Neutrophil (primary cell): Measurements from ENCODE around the gene ABL1.
"Not testable (repeated sequence)": the region's sequence is repeated elsewhere in the genome, so short reads cannot be mapped to it uniquely, and the experiment has no call there.

ENCODE experiments used
- H3K27ac ChIP-seq: fragments of 200-600 bp; sonication (generic); 2 replicates; pipeline ENCODE4 v1.5.1; 2016; ENCODE audit warnings: mild to moderate bottlenecking, moderate library complexity
- H3K27me3 ChIP-seq: fragments of 200-600 bp; sonication (generic); 2 replicates; pipeline ENCODE4 v1.6.0; 2016; ENCODE audit warnings: mild to moderate bottlenecking
- H3K36me3 ChIP-seq: fragments of 200-600 bp; sonication (generic); 2 replicates; pipeline ENCODE4 v1.5.1; 2017
- H3K4me1 ChIP-seq, 2 experiments: fragments of 200-600 bp in 1 of 2; sonication (generic) in 1 of 2; 1 replicate in 1 of 2; 2 replicates in 1 of 2; pipeline versions ENCODE4 v1.5.1 to v1.6.1; 2013 to 2016; ENCODE audit warnings: low read depth in 1 of 2, low read length in 1 of 2, mild to moderate bottlenecking in 1 of 2, moderate library complexity in 1 of 2; ENCODE audit not compliant: control insufficient read depth in 1 of 2, insufficient read depth in 1 of 2
- H3K4me3 ChIP-seq, 2 experiments: fragments of 200-600 bp in 1 of 2; sonication (generic) in 1 of 2; 1 replicate in 1 of 2; 2 replicates in 1 of 2; pipeline ENCODE4 v1.5.1; 2013 to 2016; ENCODE audit warnings: low read depth in 1 of 2, low read length in 1 of 2, mild to moderate bottlenecking in 1 of 2, moderate library complexity in 1 of 2
- H3K9me3 ChIP-seq: fragments of 200-600 bp; sonication (generic); 2 replicates; pipeline ENCODE4 v1.5.1; 2016
- TF ChIP-seq, protein P1 (sequence below): fragments of 200-600 bp; sonication (generic); IDR thresholded peaks from 2 replicates; pipeline ENCODE4 v1.5.1; 2016; ENCODE audit warnings: antibody characterized with exemption

The ABL1 gene

DNA sequence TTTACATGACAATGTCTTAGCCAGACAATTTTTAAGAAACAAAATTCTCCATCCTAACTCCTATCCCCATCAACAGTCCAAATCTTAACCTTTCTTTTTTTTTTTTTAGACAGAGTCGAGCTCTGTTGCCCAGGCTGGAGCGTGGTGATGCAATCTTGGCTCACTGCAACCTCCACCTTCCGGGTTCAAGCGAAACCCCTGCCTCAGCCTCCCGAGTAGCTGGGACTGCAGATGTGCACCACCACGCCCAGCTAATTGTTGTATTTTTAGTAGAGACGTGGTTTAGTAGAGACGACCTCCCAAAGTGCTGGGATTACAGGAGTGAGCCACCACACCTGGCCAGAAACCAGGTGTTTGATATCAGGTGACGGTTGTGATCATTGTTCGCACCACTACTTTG, 10.2 kb downstream of the ABL1 start:
- Histone ChIP-seq H3K27ac (no peak overlapping the region), H3K36me3 (no peaks in the 10 kb centered on the region), H3K27me3 (no peaks in the 10 kb centered on the region), H3K9me3 (no peaks in the 10 kb centered on the region), H3K4me3 (no peak overlapping the region), H3K4me1 (peaks cover 9 to 13% of the 10 kb centered on the region in 2 experiments)
- TF ChIP-seq, protein P1, sequence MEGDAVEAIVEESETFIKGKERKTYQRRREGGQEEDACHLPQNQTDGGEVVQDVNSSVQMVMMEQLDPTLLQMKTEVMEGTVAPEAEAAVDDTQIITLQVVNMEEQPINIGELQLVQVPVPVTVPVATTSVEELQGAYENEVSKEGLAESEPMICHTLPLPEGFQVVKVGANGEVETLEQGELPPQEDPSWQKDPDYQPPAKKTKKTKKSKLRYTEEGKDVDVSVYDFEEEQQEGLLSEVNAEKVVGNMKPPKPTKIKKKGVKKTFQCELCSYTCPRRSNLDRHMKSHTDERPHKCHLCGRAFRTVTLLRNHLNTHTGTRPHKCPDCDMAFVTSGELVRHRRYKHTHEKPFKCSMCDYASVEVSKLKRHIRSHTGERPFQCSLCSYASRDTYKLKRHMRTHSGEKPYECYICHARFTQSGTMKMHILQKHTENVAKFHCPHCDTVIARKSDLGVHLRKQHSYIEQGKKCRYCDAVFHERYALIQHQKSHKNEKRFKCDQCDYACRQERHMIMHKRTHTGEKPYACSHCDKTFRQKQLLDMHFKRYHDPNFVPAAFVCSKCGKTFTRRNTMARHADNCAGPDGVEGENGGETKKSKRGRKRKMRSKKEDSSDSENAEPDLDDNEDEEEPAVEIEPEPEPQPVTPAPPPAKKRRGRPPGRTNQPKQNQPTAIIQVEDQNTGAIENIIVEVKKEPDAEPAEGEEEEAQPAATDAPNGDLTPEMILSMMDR, result no peak

DNA sequence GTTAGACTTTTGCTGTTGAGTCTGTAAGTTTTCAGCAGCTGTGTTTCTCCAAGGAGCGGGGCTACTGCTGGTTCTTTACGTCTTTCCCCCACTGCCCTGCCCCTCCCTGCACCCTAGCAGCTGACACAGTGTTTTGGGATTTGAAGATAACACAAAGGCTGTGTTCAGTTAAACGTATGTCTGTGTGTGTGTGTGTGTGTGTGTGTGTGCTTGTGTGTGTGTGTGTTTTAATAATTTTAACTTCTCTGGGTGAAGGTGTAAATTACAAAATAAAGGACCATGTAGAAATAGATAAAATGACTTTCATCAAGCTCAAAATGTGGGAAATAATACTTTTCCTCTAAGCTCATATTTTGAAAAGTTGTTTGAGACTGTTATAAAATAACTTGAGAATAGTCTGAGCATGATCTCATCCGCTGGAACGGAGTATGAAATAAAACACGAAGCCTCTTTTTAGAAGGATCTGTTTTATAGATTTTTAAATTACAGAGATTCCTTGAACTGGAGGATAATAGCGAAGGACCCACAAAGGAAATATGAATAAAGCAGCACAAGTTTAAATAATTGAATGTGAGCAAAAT, 10.9 kb downstream of the ABL1 start:
- Histone ChIP-seq H3K9me3 (no peaks in the 10 kb centered on the region), H3K27me3 (no peaks in the 10 kb centered on the region), H3K36me3 (no peaks in the 10 kb centered on the region), H3K4me1 (peaks cover 9 to 13% of the 10 kb centered on the region in 2 experiments), H3K27ac (no peak overlapping the region), H3K4me3 (no peak overlapping the region)
- TF ChIP-seq, protein P1, result no peak

DNA sequence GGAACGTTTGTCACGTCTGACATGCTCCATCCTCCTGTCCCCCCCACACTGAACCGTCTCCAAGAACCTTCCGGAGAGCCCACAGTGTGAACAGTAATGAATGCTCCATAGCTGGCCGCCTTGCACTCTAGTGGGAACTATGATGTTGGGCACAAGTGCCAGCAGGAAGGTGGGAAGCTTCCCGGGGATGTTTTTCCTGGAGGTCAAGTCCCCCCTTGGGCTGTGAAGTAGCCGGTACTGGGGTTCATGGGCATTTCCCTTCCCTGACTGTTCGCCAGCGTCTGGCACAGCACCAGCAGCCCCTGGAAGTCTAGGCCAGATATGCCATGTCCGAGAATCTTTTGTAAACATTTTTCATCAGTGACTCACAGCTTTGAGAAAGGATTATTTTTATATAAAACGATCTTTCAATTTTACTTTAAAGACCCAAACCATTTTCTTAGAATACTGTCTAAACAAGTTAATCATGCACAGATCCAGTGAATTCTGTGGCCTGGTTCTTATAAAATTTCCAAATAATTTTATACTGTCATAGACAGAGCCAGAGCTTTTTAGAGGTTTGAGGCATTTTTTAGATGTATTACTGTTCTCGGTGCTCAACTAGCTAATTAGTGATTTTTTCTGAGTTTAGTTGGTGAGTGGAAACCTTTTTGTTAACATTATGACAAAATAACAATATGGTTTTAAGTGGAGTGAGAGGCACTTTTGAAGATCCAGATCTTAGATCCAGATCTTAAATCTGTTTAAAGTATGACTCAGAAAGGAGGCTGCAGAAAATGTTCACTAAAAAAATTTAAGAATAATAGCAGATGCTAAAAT, 11.6 kb downstream of the ABL1 start:
- H3K4me3 ChIP-seq, result no peak overlapping the region
- no peaks in the 10 kb centered on the region for H3K27me3 ChIP-seq
- no peaks in the 10 kb centered on the region for H3K9me3 ChIP-seq
- TF ChIP-seq, protein P1, result no peak
- H3K36me3 ChIP-seq, result no peaks in the 10 kb centered on the region
- peaks cover 9 to 13% of the 10 kb centered on the region in 2 experiments for H3K4me1 ChIP-seq
- H3K27ac ChIP-seq, result no peak overlapping the region

DNA sequence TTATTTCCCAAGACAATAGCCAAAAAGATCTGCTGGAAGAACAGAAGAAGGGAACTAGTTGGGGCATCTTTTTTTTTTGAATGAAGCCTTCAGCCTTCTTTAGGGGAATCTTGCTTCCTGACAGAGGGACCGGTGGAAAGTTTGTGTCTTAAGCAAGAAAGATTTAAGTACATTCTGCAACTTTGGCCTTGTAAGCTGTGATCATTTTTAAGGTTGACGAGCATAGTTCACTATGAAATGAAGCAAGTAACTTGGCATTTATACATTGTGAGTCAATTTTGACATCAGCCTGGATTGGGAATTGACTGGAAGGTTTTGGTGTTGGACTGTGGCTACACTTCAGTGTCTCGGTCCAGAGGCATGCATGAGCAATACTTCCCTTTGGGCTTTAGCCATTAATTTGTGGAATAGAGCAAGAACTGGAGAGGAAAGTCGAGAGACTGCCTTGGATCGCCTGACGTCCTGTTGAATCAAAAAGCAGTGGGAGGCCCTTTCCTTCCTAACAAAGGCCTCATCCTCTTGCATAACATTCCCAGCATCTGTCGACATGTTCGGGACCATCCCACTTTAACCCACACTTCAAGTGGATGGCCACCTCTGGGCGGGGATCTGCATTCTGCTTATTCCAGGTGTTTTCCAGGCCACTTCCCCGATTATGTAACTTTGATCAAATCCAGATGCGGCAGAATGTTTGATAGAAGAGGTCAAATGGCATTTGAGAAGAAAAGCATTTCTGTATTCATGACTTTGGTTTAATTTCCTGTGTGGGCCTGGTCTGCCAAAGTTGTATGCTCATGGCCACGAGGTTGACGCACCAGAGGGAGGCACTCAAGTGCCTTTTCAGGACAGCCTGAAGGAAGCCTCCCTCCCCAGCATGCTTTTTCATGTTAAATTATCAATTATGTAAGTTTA, 12.5 kb downstream of the ABL1 start:
- Histone ChIP-seq H3K9me3 (no peaks in the 10 kb centered on the region), H3K4me3 (no peak overlapping the region), H3K27me3 (no peaks in the 10 kb centered on the region), H3K36me3 (no peaks in the 10 kb centered on the region), H3K4me1 (peaks cover 9 to 13% of the 10 kb centered on the region in 2 experiments), H3K27ac (no peak overlapping the region)
- TF ChIP-seq, protein P1, result no peak

DNA sequence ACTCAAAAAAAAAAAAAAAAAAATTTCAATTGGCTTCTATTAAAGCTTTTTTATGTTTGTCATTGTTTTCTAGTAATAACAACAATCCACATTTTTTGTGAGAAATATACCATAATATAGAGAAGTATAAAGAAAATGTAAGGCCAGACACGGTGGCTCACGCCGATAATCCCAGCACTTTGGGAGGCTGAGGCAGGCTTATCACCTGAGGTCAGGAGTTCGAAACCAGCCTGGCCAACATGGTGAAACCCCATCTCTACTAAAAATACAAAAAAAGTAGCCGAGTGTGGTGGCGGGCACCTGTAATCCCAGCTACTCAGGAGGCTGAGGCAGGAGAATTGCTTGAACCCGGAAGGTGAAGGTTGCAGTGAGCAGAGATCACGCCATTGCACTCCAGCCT, 13.5 kb downstream of the ABL1 start:
- not testable (repeated sequence) for H3K4me3 ChIP-seq, H3K27me3 ChIP-seq, H3K27ac ChIP-seq, H3K36me3 ChIP-seq, H3K9me3 ChIP-seq
- peaks cover 9 to 13% of the 10 kb centered on the region in 2 experiments for H3K4me1 ChIP-seq
